HG02678 (cell line): Measurements from ENCODE around the gene KRTAP10-2.

Source experiments
- ATAC-seq: cut with Tn5 transposase; IDR thresholded peaks from one replicate; pipeline ENCODE4 v1.9.1; 2021; ENCODE audit warnings: mild to moderate bottlenecking, moderate library complexity; ENCODE audit not compliant: unreplicated experiment

Gene KRTAP10-2

DNA sequence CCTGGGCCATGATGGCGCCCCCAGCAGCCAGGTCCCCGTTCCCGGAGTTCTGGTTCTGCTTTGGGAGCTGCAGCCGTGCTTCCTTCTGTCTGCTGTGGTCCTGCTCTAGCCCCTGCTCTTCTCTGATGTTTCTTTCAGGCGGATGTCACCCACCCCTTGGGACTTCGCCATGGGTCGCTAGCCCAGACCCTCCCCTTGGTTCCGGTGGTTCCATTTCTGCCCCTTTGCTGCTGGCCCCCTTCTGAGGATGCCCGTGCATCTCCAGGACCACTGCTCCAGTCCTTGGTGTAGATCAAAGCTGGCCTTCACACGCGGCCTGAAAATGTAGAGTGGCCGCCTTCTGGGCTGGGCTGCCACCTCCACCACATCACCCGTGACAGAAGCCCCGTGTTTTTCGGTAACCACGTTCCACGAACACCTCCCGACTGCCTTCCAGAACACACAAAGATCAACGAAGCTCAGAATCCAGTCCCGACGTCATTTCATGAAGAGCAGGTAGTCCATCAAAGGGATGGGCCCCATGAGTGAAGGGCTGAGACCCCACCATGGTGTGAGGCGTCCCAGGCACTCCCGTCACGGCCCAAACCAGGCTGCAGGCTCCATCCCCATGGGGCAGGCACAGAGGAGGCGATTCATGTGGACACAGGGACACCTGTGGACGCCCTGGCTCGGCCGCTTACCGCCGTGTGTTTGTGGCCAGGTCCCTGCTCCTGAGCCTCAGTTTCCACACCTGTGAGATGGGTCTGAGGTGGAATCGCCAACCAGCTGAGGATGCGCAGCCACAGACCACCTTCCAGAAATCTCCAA lies 35.7 kb downstream of the KRTAP10-2 start:
- no peak for ATAC-seq

DNA sequence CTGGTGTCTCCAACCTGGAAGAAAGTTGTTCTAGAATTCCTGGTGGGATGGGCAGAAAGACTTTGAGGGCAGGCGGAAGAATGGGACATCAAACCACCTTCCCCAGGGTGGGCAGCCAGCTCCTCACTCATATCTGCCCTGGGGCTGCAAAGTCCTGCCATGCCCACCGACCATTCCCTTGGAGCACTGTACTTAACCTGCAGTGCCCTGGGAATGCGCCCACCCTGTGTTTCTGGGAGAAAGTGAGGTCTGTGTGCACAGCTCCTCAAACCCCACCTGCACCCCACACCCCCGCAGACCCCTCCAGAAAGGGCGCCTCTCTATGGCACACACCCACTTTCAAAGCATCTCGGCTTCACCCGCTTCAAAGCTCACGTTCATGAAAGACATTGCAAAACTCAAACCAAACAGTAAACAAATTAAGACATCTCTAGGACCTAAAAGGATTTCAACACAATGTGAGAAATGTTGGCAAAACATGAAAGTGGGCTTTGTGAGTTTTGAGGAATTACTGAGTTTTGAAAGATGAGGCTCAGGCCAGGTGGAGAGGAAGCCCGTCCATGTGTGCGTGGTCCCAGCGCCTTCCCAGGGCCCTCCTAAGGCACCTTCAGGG lies 36.5 kb downstream of the KRTAP10-2 start:
- no peak for ATAC-seq

DNA sequence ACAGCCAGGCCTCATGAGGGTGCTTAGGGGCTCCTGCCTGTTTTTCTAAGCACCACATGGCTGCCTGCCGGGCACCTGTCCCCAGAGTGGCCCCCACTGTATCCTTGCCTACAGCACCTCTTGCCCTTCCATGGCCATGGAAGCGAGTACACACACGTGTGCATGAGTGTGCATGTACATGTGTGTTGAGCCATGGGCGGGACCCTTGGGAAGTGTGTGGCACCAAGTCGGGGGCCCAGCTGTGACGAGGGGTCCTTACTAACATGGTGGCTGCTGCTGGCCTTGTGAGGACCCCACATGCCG lies 37.1 kb downstream of the KRTAP10-2 start:
- no peak for ATAC-seq

DNA sequence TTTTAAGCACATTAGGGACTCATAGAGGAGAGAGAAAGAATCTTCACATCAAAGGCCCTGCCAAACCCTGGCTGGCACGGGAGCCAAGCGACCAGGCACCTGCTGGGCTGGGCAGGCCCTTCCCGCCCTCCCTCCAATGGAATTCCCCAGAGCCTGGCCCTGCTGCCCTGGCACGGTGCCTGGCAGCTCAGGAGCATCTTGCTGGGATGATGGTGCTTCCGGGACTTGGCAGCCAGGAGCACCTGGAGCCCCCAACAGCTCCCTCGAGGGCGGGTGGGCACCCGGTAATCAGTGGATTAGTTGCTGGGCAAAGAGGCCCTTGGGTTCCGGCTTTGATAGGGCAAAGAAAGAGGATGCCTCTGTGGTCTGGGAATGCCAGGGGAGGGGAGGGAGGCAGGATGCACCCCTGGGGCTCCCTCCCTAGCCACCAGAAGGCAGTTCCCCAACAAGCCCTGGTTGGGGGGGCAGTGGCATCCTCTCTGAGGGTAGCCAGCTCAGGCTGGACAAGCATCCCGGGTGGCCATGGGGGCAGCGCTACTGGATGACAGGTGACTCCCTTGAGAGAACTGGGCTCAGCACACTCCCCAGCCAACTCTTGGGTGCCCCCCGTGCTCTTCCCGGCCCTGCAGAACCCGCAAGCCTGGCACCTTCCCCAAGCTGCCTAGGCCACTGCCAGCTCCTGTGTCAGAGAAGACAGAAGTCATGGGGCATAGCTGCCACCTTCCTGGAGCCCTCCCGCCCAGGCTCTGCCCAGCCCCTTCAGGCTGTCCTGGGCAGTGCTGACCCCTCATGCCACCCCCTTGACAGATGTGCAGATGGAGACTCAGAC lies 37.7 kb downstream of the KRTAP10-2 start:
- no peak for ATAC-seq

DNA sequence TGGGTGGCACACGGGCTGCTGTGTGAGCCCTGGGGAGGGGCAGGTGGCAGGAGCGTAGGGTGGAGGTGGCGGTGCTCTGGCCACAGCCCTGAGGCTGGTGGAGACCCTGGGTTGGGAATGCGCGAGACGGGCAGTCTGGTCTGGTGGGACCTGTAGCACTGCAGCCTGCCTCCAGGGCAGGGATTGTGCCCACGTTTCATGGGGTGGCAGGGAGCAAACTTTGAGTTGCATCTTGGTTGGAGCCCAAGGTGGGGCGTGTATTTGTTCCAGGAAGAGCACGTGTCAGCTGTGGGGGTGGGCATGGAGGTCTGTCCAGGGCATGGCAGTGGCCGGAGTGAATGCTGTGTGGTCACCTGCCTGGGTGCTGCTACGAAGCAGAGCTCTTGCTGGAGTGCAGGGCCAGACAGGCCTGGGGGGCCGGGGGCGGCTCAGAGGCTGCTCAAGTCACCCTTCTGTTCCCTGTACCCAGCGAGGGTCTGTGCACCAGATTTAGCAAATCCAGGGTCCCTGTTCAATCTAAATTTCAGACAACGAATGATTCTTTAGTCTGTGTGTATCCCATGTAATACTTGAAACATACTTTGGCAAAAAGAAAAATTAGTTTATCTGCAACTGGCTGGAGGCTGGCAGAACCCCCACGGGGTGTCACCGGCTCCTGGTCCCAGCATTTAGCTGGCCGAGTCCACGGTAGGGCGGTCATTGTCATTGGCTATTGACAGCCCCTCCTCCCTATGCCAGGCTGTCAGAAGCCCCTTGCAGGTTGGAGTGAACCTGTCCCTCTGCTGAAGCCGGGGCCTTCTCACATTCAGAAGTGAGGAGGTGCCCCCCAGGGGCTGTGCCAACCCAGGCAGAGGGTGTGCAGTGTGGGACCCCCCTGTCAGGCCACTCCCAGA lies 38.6 kb downstream of the KRTAP10-2 start:
- ATAC-seq: no peak

DNA sequence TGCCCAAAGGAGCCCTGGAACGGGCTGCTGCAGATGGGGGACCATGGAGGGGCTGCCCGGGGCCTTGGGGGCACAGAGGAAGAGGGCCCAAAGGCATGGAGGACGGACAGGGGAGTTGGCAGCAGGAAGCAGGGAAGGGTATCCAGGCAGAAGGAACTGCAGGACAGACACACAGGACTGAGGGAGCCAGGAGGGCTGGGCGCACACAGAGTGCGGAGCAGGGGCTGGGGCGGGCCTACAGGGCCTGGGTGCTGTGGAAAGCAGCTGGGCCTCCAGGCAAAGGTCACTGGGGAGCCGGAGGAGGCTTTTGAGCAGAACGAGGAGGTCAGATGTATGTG lies 39.4 kb downstream of the KRTAP10-2 start:
- no peak for ATAC-seq

DNA sequence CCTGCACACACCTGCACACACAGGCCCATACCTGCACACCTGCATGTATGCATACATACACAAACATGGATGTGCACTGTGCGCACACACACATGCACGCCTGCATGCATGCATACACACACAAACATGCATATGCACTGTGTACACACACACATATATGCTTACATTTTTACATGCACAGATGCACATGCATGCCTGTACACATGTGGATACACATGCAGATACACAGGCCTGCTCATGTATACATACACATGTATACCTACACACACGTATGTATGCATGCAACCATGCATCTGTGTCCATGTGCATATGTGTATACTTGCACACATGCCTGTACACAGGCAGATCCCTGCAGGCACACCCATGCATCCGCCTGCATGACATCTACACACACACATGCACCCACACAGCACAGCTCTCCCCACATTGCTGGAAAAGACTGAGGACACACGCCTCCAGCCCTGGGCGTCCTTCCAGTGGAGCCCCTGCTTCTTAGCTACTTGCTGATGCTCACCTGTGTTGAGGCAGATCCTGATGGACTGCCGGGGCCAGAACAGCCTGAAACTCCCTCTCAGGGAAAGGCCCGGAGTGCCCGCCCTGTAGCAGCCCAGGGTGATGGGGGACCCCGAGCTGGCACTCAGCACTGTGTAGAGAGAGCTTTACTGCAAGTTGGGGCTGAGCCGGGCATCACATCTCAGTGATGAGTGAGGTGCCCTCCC lies 39.9 kb downstream of the KRTAP10-2 start:
- ATAC-seq: no peak

DNA sequence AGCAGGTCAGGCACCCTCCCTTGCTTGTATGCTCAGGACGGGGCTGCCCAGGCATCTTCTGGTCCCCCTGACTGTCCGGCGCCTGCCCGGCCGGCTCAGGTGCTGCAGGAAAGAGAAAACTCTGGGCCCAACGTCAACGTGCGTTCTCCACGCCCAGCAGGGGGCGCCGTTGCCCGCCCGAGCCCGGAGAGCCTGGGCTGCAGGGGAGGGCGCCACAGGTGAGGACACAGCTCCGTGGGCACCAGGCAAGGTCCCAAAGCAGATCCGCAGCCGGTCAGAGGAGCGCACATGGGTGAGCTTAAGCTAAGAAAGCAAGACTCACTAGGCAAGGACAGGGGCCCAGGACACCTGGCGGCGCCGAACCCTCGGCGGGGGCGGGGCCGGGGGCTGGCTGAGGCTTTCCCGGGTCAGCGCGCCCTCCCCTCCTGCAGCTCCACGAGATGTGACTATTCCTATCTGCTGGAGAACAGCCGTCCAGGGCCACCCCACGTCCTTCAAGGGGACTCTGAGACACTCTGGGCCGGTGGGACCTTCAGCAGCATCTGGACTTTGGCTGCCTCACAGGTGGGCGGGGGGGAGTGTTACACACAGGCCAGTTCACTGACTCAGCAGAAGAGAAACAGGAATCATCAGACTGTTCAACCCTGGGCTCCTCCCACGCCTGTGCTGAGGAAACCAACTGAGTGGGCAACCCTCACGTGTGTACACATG lies 40.6 kb downstream of the KRTAP10-2 start:
- no peak for ATAC-seq

DNA sequence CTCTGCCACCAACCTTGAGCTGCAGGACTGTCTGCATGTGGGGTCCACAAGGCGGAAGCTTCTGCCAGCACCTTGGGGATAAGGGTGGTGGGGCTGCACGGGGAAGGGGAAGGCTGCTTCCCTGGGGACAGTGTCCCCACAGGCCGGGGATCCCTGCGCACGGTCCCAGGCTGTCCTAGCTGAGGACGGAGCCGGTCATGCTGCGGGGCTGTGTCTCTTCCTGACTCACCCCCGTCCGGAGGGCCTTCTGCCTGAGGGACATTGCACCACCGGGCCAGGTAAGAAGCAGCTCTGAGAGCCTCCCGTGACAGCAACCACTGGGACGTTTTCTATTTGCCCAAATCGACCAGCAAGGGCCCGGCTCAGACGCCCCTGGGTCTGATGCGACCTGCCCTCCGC lies 41.2 kb downstream of the KRTAP10-2 start:
- no peak for ATAC-seq

DNA sequence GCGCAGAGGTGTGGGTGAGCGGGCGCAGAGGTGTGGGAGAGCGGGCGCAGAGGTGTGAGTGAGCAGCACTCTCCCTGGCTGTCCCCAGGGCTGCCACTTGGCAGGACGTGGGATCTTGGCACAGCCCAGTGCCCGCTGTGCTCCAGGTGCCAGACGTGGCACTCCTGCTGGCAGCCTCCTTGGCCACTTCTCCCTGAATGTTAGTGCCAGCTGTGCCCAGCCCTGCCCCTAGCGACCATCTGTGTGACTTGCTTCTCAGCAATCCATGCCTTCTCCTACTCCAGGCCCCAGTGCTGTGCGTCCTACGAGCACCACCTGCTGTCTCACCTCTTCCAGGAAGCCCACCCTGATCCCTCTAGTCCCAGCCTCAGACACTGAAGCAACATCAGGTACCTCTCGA lies 41.8 kb downstream of the KRTAP10-2 start:
- ATAC-seq: no peak

DNA sequence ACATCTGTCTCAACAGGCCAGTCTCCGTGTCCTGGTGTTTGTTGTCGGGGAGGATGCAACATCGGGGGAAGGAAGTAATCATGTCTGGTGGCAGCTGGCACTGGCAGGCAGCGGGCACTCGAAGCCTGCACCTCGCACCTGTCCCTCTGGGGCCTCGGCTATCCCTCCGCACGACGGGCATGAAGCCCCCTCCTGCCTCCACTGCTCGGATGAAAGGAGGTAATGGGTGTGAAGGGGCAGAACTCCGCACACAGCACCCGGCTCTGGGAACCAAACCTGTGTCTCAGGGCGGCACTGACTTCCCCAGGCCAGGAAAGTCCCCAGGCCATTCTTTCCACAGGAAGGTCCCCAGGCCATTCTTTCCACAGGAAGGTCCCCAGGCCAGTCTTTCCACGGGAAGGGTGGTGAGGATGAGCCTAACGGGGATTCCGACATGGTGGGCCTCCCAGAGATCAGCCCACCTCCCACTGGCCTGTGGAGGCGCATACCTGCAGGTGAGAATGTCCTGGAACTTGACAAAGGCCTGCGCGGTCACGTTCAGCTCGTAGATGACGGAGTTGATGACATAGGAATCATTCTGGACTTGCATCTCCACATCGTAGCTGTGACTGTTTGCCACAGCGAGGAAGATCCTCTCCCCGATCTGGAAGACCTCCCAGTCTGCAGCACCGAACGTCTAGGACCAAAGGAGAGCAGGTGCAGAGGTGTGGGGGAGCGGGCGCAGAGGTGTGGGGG lies 42.4 kb downstream of the KRTAP10-2 start:
- ATAC-seq: no peak

DNA sequence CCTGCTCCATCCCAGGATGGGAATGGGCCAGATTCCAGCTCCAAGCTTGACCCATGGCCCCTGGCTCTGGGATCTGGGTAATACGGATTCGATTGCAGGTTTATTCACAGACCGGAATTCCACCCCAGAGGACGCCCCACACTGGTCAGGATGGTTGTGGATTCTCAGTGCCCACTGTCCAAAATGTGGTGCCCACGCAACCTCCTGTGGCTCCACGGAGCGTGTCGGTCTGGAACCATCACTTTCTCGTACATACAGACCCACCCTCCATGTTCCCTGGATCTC lies 42.9 kb downstream of the KRTAP10-2 start:
- no peak for ATAC-seq

DNA sequence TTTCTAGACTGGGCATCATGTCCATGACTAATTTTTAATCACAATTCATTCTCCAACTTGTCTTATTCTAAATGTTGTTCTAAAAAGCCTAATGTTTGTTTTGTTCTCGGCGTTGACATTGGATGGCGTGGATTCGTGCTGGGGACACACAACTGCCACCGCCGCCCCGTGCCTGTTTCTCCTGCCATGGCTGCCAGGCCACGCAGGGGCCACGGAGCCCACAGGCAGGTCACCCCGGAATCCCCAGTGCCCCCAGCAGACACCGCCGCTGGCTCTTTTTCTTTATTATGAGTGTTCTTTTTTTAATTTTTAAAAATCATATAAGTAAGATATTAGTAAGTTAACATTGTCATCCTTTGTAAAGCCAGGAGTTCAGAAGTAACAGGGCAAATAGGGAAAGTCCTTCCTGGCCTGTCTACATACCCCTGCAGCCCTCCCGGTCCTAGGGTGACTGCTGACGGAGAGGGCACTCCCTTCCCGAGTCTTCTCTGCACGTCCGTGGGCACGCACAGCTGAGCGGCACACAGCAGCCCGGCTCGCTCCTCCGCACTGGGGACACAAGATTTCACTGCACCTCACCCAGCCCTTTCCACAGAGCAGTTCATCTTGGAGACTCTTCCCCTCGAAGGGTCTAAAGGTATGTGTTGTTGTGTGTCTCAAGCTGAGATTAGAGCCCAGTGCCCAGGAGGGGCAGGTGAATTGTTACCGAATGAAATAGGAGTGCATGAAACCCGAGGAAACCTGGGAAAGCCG lies 43.5 kb downstream of the KRTAP10-2 start:
- no peak for ATAC-seq

DNA sequence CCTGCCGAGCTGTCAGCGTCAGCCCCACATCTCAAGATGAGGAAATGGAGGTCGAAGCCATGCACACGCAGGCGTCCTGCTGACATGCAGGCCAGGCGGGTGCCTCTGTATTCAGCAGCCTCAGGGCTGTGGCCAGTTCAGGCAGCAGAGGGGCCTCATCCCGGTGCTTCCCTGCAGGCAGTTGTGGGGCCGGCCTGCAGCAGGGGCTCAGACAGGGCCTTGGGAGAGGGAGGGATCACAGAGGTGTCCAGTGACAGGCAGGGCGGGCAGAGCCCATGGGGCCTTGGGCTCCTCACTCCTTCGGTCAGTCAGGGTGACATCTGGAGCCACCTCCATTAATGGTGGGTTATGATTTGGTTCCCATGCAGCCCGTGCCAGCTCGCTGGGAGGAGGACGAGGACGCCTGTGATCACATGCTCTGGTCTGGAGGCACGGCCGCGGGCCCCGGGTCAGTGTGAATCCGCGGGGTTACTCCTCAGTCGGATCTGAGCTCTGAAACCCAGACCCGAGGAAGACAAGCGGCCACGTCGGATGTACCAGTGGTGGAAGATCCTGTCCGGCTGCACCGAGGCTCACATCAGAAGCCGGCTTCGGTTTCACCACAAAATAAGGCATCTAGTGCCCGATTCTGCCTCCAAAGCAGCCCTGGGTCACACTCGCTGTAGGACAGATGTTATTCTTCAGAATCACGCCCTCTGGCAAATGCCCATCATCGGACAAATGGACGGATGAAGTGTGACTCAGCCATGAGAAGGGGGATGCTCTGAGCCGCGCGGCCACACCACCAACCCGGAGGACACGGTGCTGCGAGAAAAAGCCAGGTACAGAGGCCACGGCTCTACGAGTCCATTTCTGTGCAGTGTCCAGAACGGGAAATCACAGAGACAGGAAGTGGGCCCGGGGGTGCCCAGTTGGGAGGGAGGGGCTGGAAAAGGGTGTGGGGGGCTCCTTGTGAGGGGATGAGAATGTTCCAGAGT lies 44.7 kb downstream of the KRTAP10-2 start:
- no peak for ATAC-seq

DNA sequence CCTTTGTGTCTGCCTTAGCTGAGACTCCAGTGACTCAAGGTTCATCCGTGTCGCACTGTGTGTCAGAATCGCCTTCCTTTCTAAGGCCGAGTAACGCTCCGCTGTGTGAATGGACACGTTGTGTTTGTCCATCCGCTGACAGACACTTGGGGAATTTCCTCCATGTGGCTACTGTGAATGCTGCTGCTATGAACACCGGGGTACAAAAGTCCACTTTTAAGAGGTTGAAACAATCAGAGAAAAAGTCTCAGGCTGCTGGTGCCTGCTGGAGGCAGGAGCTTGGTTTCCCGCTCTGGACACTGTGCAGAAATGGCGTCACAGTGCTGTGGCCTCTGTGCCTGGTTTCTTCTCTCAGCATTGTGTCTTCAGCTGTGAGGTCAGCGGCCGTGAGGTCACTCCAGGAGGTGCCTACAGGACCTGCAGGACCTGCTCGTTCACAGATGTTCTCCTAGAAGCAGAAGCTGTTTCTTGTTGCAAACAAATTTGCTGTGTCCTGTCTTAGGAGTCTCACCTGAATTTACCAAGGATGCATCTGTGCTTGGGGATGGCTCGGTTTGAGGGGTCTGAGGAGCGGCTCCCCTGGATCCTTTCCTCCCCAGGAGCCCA lies 45.5 kb downstream of the KRTAP10-2 start:
- no peak for ATAC-seq

DNA sequence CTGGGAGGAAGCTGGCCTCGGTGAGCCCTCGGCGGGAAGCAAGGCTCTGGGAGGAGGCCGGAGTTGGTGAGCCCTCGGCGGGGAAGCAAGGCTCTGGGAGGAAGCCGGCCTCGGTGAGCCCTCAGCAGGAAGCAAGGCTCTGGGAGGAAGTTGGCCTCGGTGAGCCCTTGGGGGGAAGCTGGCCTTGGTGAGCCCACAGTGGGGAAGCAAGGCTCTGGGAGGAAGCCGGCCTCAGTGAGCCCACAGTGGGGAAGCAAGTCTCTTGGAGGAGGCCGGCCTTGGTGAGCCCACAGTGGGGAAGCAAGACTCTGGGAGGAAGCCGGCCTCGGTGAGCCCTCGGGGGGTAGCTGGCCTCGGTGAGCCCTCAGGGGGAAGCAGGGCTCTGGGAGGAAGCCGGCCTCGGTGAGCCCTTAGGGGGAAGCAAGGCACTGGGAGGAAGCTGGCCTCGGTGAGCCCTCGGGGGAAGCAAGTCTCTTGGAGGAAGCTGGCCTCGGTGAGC lies 47.4 kb downstream of the KRTAP10-2 start:
- no peak for ATAC-seq
